NT2/D1 (cell line): ENCODE measurements around the gene MYD88.

ENCODE experiments used
- SUZ12 ChIP-seq: IDR thresholded peaks from 2 replicates; pipeline ENCODE4 v1.6.1; 2011; ENCODE audit not compliant: insufficient read length, insufficient read depth; ENCODE audit errors: extremely low read depth
- YY1 ChIP-seq: IDR thresholded peaks from 2 replicates; pipeline ENCODE4 v1.6.1; 2011; ENCODE audit not compliant: insufficient read length, insufficient read depth
- ZNF274 ChIP-seq: IDR thresholded peaks from 2 replicates; pipeline ENCODE4 v1.6.1; 2011; ENCODE audit warnings: mild to moderate bottlenecking, low read depth, low read length

DNA sequence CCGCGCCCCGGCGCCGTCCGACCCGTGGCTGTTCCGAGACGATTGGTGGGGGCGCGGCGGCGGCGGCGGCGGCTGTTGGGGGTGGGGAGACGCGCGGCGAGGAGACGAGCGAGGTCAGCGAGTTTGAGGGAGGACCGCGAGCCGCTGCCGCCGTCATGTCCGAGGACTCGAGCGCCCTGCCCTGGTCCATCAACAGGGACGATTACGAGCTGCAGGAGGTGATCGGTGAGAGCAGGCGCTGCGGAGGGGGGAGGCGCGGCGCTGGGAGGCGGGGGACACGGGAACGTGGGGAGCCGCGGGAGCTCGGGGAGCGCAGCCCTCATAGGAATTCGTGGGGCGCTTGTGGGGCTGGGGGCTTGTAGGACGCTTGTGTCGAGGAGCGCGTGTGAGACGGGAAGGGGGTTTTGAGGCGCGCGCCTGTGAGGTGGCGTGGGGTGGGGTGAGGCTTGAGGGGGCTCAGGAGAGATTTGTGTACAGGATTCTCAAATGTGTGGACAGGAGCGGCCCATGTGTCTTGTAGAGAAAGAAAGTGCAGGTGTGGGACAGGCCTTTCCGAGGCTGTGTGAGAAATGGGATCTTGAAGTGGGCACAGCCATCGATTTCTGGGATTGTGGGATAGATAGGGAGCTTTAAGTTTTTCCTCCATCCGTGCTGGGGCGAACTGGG lies 27.4 kb downstream of the MYD88 start:
- TF ChIP-seq ZNF274 (no peak), YY1 (no peak), SUZ12 (no peak)
